HEK293 (cell line): ENCODE measurements around the gene RNU1-2.

Experiments
- CTCF ChIA-PET: fragments of 350-600 bp; formaldehyde crosslinking; extraction: SDS; loops from one replicate; lab custom pipeline; 2021; ENCODE audit warnings: antibody characterized with exemption; lab: Yijun Ruan, JAX
- POLR2A ChIA-PET: fragments of 300-600 bp; formaldehyde crosslinking; extraction: SDS; loops from one replicate; lab custom pipeline; 2020; ENCODE audit warnings: antibody characterized with exemption, inconsistent platforms; lab: Yijun Ruan, JAX
- H3K27ac ChIP-seq: fragments of 200-500 bp; sonication (Bioruptor generic); 2 replicates; pipeline ENCODE4 v1.5.1; 2014; ENCODE audit warnings: low read depth, low read length, control low read depth, inconsistent platforms; ENCODE audit errors: extremely low read depth
- H3K36me3 ChIP-seq, 2 experiments: fragments of 200-500 bp in 1 of 2; sonication (Bioruptor generic) in 1 of 2; 1 replicate in 1 of 2; 2 replicates in 1 of 2; pipeline ENCODE4 v1.5.1; 2014 to 2017; ENCODE audit warnings: inconsistent platforms in 2 of 2, low read length in 2 of 2; ENCODE audit not compliant: control insufficient read depth in 2 of 2, insufficient read depth in 1 of 2
- H3K4me1 ChIP-seq: fragments of 200-500 bp; sonication (Bioruptor generic); 2 replicates; pipeline ENCODE4 v1.5.1; 2014; ENCODE audit warnings: mild to moderate bottlenecking, low read length, inconsistent platforms; ENCODE audit not compliant: control insufficient read depth, insufficient read depth
- H3K4me3 ChIP-seq: 2 replicates; pipeline ENCODE4 v1.5.1; 2011; ENCODE audit warnings: low read depth, mild to moderate bottlenecking, control low read depth, low read length, moderate library complexity
- H3K9me3 ChIP-seq: fragments of 200-500 bp; sonication (Bioruptor generic); 2 replicates; pipeline ENCODE4 v1.5.1; 2014; ENCODE audit warnings: low read depth, low read length, inconsistent platforms; ENCODE audit not compliant: control insufficient read depth, insufficient read depth
- GLIS1 ChIP-seq: fragments of 450-650 bp; formaldehyde crosslinking; IDR thresholded peaks from 2 replicates; pipeline ENCODE4 v1.5.1; 2016; ENCODE audit warnings: missing biosample characterization, missing genetic modification characterization
- KLF1 ChIP-seq: fragments of 450-650 bp; formaldehyde crosslinking; IDR thresholded peaks from 2 replicates; pipeline ENCODE4 v1.5.1; 2016; ENCODE audit warnings: missing biosample characterization, missing genetic modification characterization
- KLF16 ChIP-seq: fragments of 450-650 bp; formaldehyde crosslinking; IDR thresholded peaks from 2 replicates; pipeline ENCODE4 v1.5.1; 2017; ENCODE audit warnings: missing biosample characterization, missing genetic modification characterization
- KLF17 ChIP-seq: fragments of 450-650 bp; formaldehyde crosslinking; IDR thresholded peaks from 2 replicates; pipeline ENCODE4 v1.5.1; 2016; ENCODE audit warnings: missing biosample characterization, missing genetic modification characterization
- KLF7 ChIP-seq: fragments of 450-650 bp; formaldehyde crosslinking; IDR thresholded peaks from 2 replicates; pipeline ENCODE4 v1.5.1; 2016; ENCODE audit warnings: missing biosample characterization, missing genetic modification characterization, borderline replicate concordance
- MYNN ChIP-seq: fragments of 450-650 bp; formaldehyde crosslinking; IDR thresholded peaks from 2 replicates; pipeline ENCODE4 v1.5.1; 2016; ENCODE audit warnings: missing biosample characterization, missing genetic modification characterization, borderline replicate concordance
- TSHZ1 ChIP-seq: fragments of 450-650 bp; formaldehyde crosslinking; IDR thresholded peaks from 2 replicates; pipeline ENCODE4 v1.5.1; 2016; ENCODE audit warnings: missing biosample characterization, missing genetic modification characterization, borderline replicate concordance
- WT1 ChIP-seq: fragments of 450-650 bp; formaldehyde crosslinking; IDR thresholded peaks from 2 replicates; pipeline ENCODE4 v1.5.1; 2016; ENCODE audit warnings: missing biosample characterization, missing genetic modification characterization
- ZBTB8A ChIP-seq: fragments of 450-650 bp; formaldehyde crosslinking; IDR thresholded peaks from 2 replicates; pipeline ENCODE4 v1.5.1; 2016; ENCODE audit warnings: missing biosample characterization, missing genetic modification characterization
- ZEB2 ChIP-seq: fragments of 450-650 bp; formaldehyde crosslinking; IDR thresholded peaks from 2 replicates; pipeline ENCODE4 v1.5.1; 2016; ENCODE audit warnings: missing biosample characterization, missing genetic modification characterization
- ZNF175 ChIP-seq: fragments of 450-650 bp; formaldehyde crosslinking; IDR thresholded peaks from 2 replicates; pipeline ENCODE4 v1.5.1; 2016; ENCODE audit warnings: missing biosample characterization, missing genetic modification characterization
- ZNF19 ChIP-seq: fragments of 450-650 bp; formaldehyde crosslinking; IDR thresholded peaks from 2 replicates; pipeline ENCODE4; 2016; ENCODE audit warnings: missing biosample characterization, missing genetic modification characterization, low read depth
- ZNF335 ChIP-seq: fragments of 450-650 bp; formaldehyde crosslinking; conservative IDR thresholded peaks from 2 replicates; pipeline ENCODE4 v1.5.1; 2016; ENCODE audit warnings: missing biosample characterization, missing genetic modification characterization
- ZNF341 ChIP-seq: fragments of 450-650 bp; formaldehyde crosslinking; IDR thresholded peaks from 2 replicates; pipeline ENCODE4; 2016; ENCODE audit warnings: low read depth, missing biosample characterization, missing genetic modification characterization
- ZNF391 ChIP-seq: fragments of 450-650 bp; formaldehyde crosslinking; IDR thresholded peaks from 2 replicates; pipeline ENCODE4 v1.5.1; 2016; ENCODE audit warnings: low read depth, missing biosample characterization, missing genetic modification characterization, borderline replicate concordance
- ZNF398 ChIP-seq: fragments of 450-650 bp; formaldehyde crosslinking; IDR thresholded peaks from 2 replicates; pipeline ENCODE4 v1.5.1; 2017; ENCODE audit warnings: missing biosample characterization, missing genetic modification characterization
- ZNF449 ChIP-seq: fragments of 450-650 bp; formaldehyde crosslinking; IDR thresholded peaks from 2 replicates; pipeline ENCODE4 v1.5.1; 2017; ENCODE audit warnings: missing biosample characterization, mild to moderate bottlenecking, missing genetic modification characterization, moderate library complexity
- ZNF521 ChIP-seq: fragments of 450-650 bp; formaldehyde crosslinking; IDR thresholded peaks from 2 replicates; pipeline ENCODE4 v1.5.1; 2017; ENCODE audit warnings: missing biosample characterization, mild to moderate bottlenecking, missing genetic modification characterization
- ZNF530 ChIP-seq: fragments of 450-650 bp; formaldehyde crosslinking; IDR thresholded peaks from 2 replicates; pipeline ENCODE4 v1.5.1; 2016; ENCODE audit warnings: low read depth, missing biosample characterization, missing genetic modification characterization
- ZNF549 ChIP-seq: fragments of 450-650 bp; IDR thresholded peaks from 2 replicates; pipeline ENCODE4 v1.5.1; 2018; ENCODE audit warnings: missing biosample characterization, missing genetic modification characterization, mild to moderate bottlenecking, inconsistent platforms, moderate library complexity
- ZNF560 ChIP-seq: fragments of 450-650 bp; formaldehyde crosslinking; IDR thresholded peaks from 2 replicates; pipeline ENCODE4 v1.5.1; 2017; ENCODE audit warnings: missing biosample characterization, missing genetic modification characterization, borderline replicate concordance
- ZNF610 ChIP-seq: fragments of 450-650 bp; formaldehyde crosslinking; IDR thresholded peaks from 2 replicates; pipeline ENCODE4 v1.5.1; 2016; ENCODE audit warnings: missing biosample characterization, missing genetic modification characterization, borderline replicate concordance
- ZNF629 ChIP-seq: fragments of 450-650 bp; formaldehyde crosslinking; IDR thresholded peaks from 2 replicates; pipeline ENCODE4 v1.5.1; 2017; ENCODE audit warnings: missing biosample characterization, missing genetic modification characterization
- ZNF639 ChIP-seq: fragments of 450-650 bp; formaldehyde crosslinking; IDR thresholded peaks from 2 replicates; pipeline ENCODE4 v1.5.1; 2016; ENCODE audit warnings: missing biosample characterization, missing genetic modification characterization
- ZNF677 ChIP-seq: fragments of 450-650 bp; IDR thresholded peaks from 2 replicates; pipeline ENCODE4 v1.5.0; 2018; ENCODE audit warnings: missing biosample characterization, mild to moderate bottlenecking, missing genetic modification characterization, moderate library complexity
- ZNF76 ChIP-seq: fragments of 450-650 bp; formaldehyde crosslinking; IDR thresholded peaks from 2 replicates; pipeline ENCODE4; 2016; ENCODE audit warnings: low read depth, missing biosample characterization, missing genetic modification characterization, borderline replicate concordance
- ZNF843 ChIP-seq: fragments of 450-650 bp; formaldehyde crosslinking; IDR thresholded peaks from 2 replicates; pipeline ENCODE4 v1.5.1; 2016; ENCODE audit warnings: missing biosample characterization, missing genetic modification characterization
- ZSCAN30 ChIP-seq: fragments of 450-650 bp; IDR thresholded peaks from 2 replicates; pipeline ENCODE4 v1.5.1; 2018; ENCODE audit warnings: missing biosample characterization, mild to moderate bottlenecking, missing genetic modification characterization, moderate library complexity

The RNU1-2 gene

GRCh38 chr1:16913833-16914662 is 18.3 kb downstream of the RNU1-2 start:
- Histone ChIP-seq H3K36me3 (no peaks in the 10 kb centered on the region), H3K27ac (peak overlapping the region; percentile 83; the same call in 1 of the 2 replicates), H3K9me3 (no peaks in the 10 kb centered on the region), H3K4me1 (peaks cover 3% of the 10 kb centered on the region), H3K4me3 (peak overlapping the region; percentile 72)
- CTCF ChIA-PET: no interaction called here
- POLR2A ChIA-PET: interaction anchor here (1.2 kb wide), 1 partner anchor 189 kb away, joined by 3 read pairs; no protein-coding TSS in a partner anchor
- TF ChIP-seq ZNF521 (tag by site-specific recombination) (no peak), ZNF639 (tag by site-specific recombination) (no peak), ZNF843 (tag by site-specific recombination) (no peak), ZNF549 (no peak; the same call in 1 of the 2 replicates), ZNF19 (tag by site-specific recombination) (peak; percentile 20; the same call in 1 of the 2 replicates), ZNF449 (tag by site-specific recombination) (no peak), MYNN (tag by site-specific recombination) (no peak), ZNF629 (tag by site-specific recombination) (no peak; the same call in 1 of the 2 replicates), GLIS1 (tag by site-specific recombination) (peak; percentile 94), KLF17 (tag by site-specific recombination) (peak; percentile 13), ZNF335 (tag by site-specific recombination) (peak; percentile 51), ZNF341 (peak; percentile 63), ZEB2 (tag by site-specific recombination) (no peak), WT1 (tag by site-specific recombination) (peak; percentile 66; the same call in 1 of the 2 replicates), ZNF76 (tag by site-specific recombination) (peak; percentile 49; the same call in 1 of the 2 replicates), KLF16 (peak; percentile 62; the same call in 1 of the 2 replicates), ZNF560 (tag by site-specific recombination) (no peak), KLF7 (tag by site-specific recombination) (no peak; the same call in 1 of the 2 replicates), ZNF175 (tag by site-specific recombination) (no peak), ZNF530 (tag by site-specific recombination) (no peak), ZBTB8A (tag by site-specific recombination) (peak; percentile 100), ZNF398 (tag by site-specific recombination) (peak; percentile 42; the same call in 1 of the 2 replicates), TSHZ1 (no peak), ZSCAN30 (tag by site-specific recombination) (peak; percentile 94), ZNF677 (peak; percentile 36; the same call in 1 of the 2 replicates), KLF1 (tag by site-specific recombination) (peak; percentile 89), ZNF391 (tag by site-specific recombination) (peak; percentile 77; the same call in 1 of the 2 replicates), ZNF610 (tag by site-specific recombination) (no peak)
